ENCODE measurements around the gene DAP.
A peak's percentile ranks its signal among the peaks of the same experiment; 100 is the strongest.

Gene DAP

GRCh38 chr5:10760096-10760920, 726 bp downstream of the DAP start:
- peak; percentile 42 for DNase-seq

- no peak for DNase-seq
These were observed 1.9 kb downstream of the DAP start for GRCh38 chr5:10759111-10759510.

- DNase-seq: no peak
These were observed 3.0 kb downstream of the DAP start for GRCh38 chr5:10757922-10758555.

- no peak for DNase-seq
These were observed 4.0 kb downstream of the DAP start for GRCh38 chr5:10757043-10757442.

- no peak for DNase-seq
These were observed 4.5 kb downstream of the DAP start for GRCh38 chr5:10756549-10756948.

GRCh38 chr5:10753178-10753577, 7.9 kb downstream of the DAP start:
- DNase-seq: no peak

- no peak for DNase-seq
These were observed 8.6 kb downstream of the DAP start for GRCh38 chr5:10752451-10752850.

- DNase-seq: no peak
These were observed 10.1 kb downstream of the DAP start for GRCh38 chr5:10750909-10751308.

GRCh38 chr5:10747678-10748622, 13.1 kb downstream of the DAP start:
- DNase-seq: no peak

- no peak for DNase-seq
These were observed 14.3 kb downstream of the DAP start for GRCh38 chr5:10746711-10747110.

- no peak for DNase-seq
These were observed 15.9 kb downstream of the DAP start for GRCh38 chr5:10745133-10745532.

GRCh38 chr5:10744681-10745080, 16.4 kb downstream of the DAP start:
- DNase-seq: no peak

- no peak for DNase-seq
These were observed 17.1 kb downstream of the DAP start for GRCh38 chr5:10743951-10744350.

- no peak for DNase-seq
These were observed 17.5 kb downstream of the DAP start for GRCh38 chr5:10743526-10743925.

GRCh38 chr5:10741661-10742060, 19.4 kb downstream of the DAP start:
- DNase-seq: no peak

- no peak for DNase-seq
These were observed 20.6 kb downstream of the DAP start for GRCh38 chr5:10740384-10740783.

GRCh38 chr5:10737880-10738279, 23.2 kb downstream of the DAP start:
- no peak for DNase-seq

GRCh38 chr5:10736808-10737207, 24.2 kb downstream of the DAP start:
- DNase-seq: no peak

GRCh38 chr5:10736354-10736753, 24.7 kb downstream of the DAP start:
- no peak for DNase-seq

GRCh38 chr5:10735569-10736276, 25.3 kb downstream of the DAP start:
- no peak for DNase-seq

- DNase-seq: no peak
These were observed 26.1 kb downstream of the DAP start for GRCh38 chr5:10734832-10735523.

GRCh38 chr5:10734037-10734709, 26.9 kb downstream of the DAP start:
- no peak for DNase-seq
